NCI-H146 (cell line): ENCODE measurements around the gene NPAS3.

Experiments
- DNase-seq: peaks from one replicate; lab custom pipeline; 2025; lab: John Stamatoyannopoulos, UW

Gene NPAS3

DNA sequence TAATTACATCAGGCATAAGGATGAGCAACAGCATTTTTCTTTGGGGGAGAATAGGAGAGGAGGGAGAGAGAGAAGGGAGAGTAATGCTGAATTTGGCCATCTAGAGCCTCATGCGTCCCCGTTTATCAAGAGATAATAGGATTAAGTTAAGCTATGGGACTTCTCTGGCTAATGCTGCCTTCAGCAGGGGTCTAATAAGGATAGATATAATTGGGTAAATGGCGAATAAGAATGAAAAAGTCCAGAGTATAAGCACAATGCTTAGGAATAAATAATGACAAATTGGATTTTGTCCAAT, 542.2 kb downstream of the NPAS3 start:
- DNase-seq: no peak

DNA sequence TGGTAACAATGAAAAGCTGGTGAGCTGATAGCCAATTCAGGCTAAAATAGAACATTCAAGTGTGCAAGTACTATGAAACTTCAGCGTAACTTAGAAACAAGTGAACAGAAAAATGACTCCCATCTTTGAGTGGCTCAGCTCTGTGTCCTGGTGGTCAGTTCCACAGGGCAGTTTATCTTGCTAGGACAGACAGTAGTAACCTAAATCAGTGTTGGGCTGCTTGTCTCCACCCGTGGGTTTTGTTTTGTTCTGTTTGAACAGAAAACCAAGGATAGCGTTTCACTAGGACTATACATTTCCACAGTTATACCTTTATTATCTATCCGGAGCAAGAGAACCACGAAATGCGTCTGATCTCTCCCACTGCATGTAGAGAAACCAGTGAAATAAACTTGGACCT, 544.4 kb downstream of the NPAS3 start:
- no peak for DNase-seq

DNA sequence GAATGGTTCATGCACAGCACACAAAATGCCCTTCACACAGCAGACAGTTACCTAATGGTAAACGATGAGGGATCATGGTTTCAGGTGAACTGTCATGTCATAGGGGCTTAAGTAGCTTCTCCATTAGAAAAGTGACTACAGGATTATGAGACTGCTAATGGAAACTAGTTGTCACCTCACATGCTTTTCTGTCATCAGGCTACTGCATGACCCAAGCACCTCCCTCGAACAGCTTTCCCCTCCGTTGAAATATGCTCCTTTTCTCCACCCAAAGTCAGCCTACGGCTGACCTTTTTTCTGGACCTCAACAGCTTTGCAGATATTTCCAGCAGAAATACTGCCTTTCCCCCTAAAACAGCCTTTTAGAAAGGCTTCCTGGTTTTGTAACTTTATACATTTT, 544.9 kb downstream of the NPAS3 start:
- DNase-seq: no peak

DNA sequence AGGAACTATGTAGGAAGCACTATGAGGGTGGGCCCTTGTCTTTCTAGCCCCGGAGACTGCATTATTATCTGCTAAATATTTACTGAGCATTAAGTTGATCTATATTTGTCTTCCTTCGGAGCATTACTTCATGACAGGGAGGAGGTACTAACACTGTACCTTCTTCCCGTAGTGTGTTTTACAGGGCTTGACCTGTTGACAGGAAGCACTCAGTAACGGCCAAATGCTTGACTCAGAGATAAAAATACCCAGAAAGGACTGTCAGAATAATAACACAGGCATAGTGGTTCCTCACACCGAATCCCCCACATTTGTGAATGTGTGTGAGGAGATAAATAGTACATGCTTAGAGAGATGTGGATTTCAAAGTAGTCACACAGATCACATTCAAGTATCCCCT, 545.6 kb downstream of the NPAS3 start:
- DNase-seq: no peak

DNA sequence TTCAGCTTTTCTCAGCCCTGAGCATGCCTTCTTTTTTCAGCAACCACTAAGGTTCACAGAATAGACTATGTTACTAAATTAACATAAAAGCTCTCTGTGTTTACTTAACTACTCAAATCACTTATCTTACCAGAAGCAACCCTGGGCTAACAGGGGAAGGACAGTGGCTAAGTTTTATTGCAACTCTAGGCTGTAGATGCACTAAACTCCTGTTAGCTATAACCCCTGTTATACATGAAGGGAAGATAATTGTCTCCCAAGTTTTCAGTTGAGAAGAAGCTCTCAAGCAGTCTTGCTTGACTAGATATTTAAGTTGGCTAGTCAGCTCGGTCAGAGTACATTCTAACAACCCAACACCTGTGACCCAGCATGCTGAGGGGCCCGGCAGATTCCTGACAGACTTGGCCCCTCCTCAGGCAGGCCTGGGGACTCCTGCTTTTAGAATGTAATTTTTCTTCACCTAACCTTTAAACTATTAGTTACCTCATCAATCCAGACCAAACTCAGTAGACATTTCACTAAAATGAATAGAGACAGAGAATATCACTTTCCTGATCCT, 547.7 kb downstream of the NPAS3 start:
- DNase-seq: no peak

DNA sequence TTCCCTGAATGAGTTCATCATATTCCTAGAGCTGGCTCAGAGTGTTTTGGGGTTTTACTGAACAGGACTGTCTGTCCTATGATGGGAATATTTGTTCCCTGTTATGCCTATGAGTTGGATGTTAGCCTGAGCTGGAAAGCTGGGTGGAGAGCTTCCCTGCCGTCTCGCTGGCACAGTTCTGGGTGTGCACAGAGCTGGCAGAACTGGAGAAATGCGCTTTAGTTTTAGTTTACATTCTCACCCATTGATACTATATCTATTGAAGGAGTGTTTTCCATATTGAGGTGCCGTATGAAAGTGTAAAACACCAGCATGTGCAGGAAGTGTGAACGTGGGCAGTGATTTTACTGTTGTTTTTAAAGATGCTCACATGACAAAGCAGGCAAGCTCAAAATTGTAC, 549.9 kb downstream of the NPAS3 start:
- no peak for DNase-seq

DNA sequence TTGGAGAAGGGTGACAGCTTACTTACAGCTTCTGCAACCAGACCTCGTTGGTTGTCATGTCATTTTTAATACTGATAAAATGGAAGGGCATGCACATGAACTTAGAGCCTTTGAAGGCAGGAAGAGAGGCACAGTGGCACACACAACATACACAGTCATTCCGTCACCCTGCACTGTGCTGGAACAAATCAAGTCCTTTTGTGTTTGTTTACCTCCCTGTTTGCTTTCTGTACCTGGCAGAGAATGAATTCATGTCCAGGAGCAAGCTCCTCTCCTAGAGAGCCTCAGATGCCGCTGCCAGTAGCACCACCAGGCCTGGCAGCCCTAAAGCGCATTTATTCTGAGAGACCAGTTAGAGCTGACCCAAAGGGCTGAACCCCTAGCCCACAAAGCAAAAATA, 551.9 kb downstream of the NPAS3 start:
- no peak for DNase-seq

DNA sequence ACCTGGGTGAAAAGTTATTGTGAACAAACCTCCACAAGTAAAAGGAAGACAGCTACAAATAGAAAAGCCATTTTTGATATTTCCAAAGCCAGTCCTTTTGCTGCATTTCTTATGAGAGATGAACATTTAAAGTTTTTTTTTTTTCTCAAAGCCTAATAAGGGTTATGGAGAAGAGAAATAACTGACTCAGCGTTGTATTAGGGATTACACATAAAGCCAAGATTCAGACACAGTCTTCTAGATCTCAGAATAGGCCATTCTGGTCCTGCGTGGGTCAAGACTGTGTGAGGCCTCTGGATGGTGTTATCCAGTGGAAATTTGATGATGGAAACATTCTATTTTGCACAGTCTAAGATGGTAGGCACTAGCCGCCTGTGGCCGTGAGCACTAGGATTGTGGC, 552.4 kb downstream of the NPAS3 start:
- no peak for DNase-seq

DNA sequence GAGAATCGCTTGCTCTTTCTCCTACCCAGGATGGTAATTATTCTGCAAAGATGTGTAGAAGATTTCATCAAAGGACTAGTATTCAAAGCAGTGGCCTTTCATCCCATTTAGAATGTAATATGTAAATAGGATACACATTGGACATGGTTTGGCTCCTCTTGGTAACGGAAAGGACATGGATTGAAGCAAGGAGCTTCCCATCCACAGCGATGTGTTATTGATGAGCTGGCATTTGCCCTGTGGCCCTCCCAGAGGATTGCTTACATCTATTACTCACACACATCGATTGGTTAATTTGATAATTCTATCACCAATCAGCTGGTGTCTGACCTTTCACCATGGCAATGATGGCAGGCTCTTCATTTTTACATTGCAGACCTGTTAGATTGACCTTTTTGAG, 553.8 kb downstream of the NPAS3 start:
- DNase-seq: no peak

DNA sequence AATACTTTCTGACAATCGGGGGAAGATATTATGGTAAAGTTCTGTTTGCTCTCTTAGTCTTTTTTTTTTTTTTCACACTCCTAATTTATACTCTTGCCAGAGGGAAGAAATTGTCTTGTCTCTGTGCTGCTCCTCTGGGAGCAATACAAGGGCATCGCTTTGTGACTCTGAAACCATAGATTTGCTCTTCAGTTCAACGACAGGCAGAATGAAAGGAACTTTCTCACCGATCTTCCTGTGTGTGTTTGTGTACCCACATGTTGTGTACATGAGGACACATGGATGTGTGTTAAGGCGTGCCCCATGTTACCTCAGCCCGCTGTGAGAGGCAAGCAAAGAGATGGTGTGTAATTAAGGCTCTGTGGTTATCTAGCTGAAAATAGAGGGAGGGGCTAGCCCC, 554.6 kb downstream of the NPAS3 start:
- DNase-seq: no peak

DNA sequence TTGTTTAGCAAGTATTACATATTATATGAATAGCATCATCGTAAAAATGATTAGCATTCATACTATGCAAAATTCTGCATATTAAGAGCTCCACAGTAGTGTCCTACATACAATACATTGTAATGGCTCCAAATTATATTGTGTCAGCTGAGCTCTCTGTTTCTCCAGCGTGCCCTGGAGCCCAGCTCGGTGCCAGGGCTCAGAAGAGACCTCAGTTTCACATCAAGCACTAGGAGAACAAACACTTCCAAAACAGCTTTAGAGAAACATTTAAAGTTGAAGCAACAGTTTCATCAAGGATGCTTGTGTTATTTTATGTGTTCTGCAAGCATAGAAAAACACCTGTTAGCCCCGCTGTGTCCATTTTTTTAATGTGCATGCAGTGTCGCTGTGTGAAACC, 555.3 kb downstream of the NPAS3 start:
- DNase-seq: no peak

DNA sequence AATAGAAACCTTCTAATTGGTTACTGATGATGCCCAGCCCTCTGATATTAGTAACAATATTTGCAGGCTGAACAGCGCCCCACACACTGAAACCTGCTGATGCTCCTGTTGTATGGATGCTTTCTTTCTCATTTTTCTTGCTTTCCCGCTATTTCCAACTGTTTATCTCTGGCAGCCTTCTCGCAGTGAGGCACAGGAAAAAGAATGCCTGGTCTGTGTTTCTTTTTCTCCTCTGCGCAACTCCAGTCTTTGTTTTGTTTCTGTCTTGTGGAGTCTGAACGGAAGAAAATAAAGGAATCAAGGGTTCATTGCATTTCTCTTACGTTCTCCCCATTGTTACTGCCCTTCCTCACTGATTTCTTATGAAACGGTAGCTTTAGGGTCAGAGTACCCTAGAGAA, 561.0 kb downstream of the NPAS3 start:
- no peak for DNase-seq

DNA sequence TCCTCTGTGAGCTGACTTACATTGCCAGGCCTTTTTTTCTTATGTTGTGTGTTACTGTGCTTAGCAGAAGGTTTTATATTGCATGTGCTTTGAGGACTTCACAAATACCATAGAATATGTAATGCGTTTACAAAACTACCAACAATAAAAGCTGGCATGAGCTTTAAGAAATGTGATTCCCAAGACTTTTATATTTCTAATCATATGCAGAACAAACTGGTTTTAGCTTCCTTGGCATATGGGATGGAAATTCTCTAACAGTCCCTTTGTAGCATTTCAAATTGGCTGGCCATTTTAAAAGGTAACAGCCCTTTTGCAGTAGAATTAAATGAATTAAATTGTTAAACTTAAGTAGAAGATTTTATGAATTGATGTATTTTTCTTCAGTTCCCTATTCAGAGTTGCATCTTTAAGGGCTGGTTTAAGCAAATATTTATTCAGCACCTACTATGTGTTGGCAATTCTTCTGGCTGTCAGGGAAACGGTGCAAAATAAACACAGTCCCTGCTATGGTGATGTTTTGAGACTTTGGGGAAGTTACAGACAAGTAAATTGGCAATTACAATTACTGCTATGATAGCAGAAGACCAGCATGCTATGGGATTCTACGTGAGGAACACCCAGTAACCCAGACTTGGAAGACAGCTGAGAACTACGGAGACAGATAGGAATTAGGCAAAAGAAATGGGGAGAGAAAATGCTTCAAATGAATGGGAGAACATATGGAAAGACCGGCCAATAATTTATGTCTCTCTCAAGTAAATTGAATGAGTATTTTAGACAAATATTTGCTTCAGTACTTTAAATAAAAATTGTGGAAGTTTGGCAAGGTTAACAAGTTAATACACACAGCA, 565.8 kb downstream of the NPAS3 start:
- DNase-seq: no peak

DNA sequence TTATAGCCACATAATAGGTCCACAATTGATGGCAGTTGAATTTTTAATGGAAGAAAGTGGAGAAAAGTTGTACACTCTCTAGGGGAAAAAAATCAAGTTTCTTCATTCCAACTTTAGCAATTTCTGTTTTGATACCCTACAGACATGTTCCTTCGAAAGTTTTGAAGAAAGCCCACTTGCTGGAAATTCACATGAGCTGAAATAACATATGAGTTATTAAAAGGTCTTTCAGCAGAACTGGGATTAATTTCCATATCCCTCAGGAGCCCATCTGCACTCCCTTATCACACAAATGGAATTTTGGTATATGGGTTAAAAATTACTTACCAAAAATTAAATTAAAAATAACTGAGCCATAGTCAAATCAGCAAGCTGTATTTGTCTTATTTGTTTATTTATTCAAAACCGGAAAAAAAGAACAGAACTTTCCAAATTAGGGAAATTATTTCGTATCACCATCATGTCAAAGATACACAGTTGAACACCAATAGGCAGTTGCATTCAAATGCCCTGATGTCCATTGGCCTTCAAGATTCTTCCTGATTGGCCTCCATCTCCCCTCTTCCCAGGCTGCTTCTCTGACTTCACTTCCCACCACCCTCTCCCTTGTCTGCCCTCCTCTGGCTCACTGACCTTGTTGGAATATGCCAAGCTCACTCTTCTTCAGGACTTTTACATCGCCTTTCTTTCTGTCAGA, 566.7 kb downstream of the NPAS3 start:
- DNase-seq: no peak

DNA sequence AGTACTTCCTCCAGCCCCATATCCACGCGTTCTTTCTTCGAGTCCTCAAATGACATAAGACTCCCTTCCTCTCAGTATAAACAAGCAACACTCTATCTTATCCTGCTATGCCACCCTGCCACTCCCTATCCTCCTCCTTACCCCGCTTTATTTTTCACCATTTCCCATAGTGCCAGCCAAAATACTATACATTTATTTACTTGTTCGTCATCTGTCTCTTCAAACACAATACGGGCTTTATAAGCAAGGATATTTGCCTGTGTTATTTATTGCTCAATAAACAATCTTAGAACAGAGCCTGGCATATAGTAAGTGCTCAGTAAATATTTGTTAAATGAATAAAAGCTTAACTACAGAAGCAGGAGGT, 567.3 kb downstream of the NPAS3 start:
- no peak for DNase-seq

DNA sequence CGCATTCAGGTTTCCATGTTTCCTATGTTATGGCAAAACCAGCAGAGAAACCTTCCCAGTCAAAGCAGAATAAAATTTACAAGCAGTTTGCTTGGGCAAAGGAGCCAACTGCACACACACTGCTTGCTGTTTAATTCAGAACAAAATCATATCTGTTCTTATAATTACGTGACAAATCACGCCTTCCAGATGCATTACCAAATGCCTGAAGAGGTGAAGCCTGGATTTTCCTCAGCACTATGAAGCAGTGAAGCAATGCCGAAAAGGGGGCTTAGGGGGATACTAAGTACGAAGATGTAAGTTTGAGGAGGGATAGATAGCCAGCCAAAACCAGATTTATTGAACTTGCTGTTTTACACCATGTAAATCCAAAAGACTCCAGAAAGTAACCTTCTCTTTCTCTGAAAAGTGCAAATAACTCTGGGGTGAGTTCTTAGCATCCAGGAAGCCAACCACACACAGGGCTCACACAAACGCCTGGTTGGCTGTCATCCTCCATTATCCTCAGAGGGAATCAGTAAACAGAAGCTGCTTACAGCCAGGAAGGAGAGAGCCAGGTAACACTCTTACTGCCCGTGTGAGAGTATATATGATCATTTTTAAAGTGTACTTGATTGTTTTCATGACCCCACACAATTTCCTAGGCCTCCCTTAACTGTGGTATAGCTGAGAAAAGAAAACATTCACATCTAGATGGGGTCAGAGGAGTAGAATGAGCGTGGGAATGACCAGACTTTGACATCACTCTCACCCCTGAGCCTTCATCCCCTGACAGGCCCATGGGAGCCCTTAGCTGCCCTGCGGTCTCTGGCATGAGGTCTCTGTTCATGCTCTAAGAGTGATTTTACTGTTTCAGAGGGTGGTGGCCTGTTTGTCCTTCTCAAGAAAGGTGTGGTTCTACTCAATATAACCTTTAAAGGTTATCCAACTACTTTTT, 569.7 kb downstream of the NPAS3 start:
- no peak for DNase-seq

DNA sequence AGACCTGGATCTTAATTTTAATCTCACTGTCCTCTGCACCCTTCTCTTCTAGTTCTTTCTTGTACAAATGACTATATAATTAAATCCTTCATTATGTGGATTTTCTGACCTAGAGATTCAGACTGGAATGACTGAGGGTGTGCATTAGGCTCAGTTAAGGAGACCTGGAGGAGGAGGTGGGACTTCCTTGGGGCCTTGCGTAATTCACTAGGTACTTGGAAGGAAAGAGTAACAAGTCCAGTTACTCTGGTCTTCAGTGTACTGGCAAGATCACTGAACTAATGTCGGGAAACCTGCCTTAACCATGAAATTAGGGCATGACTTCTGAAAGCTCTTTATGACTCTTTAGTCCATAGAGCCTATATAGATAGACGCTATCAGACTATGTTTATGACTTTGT, 570.8 kb downstream of the NPAS3 start:
- DNase-seq: no peak

DNA sequence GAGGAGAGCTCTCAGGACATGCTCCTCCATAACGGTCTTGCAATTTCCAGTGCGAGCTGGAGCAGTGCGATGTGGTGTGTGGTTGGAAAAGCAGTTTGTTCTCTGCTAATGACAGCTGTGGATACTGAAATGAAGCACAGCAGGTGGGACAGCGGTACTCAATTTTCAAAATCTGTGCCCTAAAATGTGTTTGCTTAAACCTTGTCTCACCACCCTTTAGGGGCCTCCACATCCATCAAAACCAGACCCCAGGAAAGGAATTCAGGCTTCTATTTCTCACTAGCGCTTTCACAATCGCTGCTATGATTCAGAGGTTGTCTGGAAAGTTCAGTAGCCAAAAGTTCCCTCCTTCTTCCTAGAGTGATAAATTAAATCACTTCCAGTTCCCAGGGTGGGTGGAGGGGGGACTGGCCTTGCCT, 571.4 kb downstream of the NPAS3 start:
- DNase-seq: no peak

DNA sequence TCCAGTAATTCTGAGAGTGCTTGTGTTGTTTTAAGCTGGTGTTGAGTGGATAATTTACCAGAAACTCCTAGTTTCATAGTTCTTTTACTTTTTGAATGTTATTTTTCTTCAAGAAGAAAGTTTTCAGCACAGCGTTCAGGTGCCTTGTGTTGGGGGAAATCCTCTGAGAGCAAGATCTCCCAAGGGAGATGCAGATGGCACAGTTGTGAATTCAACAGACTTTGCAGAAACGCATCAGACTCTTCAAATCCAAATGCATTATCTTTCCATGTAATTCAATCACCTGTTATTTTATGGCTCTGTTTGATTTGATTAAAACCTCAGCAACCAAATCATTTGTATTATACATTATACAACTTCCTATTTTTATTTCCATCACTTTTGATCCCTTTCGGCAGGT, 572.3 kb downstream of the NPAS3 start:
- DNase-seq: no peak

DNA sequence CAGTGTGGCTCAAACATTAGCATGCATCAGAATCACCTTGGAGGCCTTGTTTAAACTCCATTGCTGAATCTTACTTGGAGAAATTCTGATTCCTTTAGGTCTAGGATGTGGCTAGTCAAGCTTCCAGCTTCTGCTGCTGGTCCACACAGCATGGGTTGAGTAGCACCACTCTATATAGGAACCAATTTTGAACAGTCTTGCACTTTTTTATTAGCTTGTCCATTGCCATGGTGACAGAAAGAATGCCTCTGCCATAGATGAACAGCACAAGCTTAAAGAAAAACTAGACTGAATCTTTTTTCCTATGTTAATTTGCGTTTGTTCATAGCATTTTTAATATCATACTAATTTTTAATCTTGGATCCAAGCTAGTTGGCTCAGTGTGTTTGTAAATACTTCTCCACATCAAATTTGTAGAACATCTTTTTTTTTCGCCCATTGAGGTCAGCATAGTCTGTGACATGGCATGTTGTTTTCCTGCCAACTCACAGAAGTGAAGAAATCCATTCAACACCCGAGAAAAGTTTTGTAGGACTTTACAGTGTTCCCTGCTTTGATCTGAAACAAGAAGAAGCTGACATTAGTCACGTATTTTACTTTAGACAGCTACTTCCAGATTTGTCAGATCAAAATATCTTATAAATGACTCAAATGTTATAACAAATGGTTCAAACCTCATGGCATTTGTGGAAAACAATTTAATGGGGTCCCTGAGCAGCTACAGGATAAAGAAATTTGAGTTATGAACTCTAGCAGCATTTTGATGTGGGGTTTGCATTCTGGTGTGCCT, 573.4 kb downstream of the NPAS3 start:
- DNase-seq: no peak

DNA sequence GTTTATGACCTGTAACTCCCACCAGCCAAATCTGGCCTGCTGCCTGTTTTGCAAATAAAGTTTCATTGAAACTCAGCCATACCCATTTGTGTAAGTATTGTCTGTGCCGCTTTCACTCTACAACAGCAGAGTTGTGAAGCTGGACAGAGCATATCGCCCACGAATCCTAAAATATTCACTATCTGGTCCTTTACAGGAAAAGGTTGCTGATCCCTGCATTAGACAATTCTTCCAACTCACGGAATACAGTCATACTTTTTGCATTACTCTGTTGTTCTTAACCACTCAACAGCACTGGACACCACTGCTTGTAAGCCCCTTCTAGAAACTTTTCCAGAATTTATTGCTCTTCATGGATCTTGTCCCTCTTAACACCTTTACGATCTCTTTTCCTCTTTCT, 576.8 kb downstream of the NPAS3 start:
- no peak for DNase-seq

DNA sequence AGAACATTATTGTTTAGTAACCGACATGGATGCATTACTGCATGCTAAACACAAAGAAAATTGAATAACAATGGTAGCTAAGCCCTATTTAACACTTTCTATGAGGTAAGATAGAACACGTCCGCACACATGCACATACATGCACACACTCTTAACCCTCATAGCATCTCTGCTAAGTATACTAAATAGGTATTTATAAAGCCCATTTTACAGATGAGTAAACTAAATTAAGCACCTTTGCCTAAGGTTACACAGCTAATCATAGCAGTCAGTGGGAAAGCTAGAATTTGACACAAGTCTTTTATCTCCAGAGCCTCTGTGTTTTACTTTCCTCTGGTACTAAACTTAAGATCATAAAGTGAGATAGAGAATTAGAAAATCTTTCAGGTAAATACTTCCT, 577.2 kb downstream of the NPAS3 start:
- no peak for DNase-seq
